ENCODE results near the gene MTHFD2L. TPM values are rescaled to one million over a fixed set of nuclear protein-coding genes. Genes with fewer than 3 reads are reported as not detected.

MTHFD2L gene
- total and polyA plus RNA-seq, 10 of the 15 experiments (the other 5 are each of a cell fraction or from before 2014, with no cell fraction given), result 4.8 to 25.4 (median 14.4) TPM

DNA sequence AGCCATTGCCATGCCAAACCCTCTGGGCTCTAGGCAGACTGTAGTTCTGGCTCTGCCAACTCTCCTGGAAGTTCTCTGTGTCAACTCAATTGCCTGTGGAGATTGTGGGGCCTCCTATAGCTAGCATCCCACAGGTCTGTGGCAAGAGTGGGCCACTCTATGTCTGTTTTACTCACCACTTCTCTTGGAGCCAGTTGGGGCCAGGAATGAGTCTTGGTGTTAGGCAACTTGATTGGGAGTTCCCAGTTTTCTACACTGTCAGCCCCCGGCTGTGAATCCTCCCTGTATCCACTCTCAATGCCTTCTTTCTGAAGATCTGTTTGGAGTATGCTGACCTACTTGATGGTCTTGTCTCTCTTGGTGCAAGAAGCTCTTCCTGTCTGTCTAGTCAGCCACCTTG lies 102.1 kb downstream of the MTHFD2L start:
- intact Hi-C loops (cut with micrococcal nuclease; ENCODE audit: unreplicated experiment) (no loop called here), in situ Hi-C loops (cut with MboI) (no loop called here)
- ChIA-PET POLR2A (no interaction called here), CTCF (interaction anchor here (1.0 to 2.3 kb wide), 2 partner anchors 17 to 31 kb away, joined by 3 to 8 read pairs; no protein-coding TSS in a partner anchor), SMC1A (ENCODE audit: uncharacterized antibody, unreplicated experiment) (no interaction called here), RAD21 (ENCODE audit: unreplicated experiment) (no interaction called here)
- Histone ChIP-seq H4K20me1 (ENCODE audit: control insufficient read depth, insufficient read depth) (no peaks in the 10 kb centered on the region), H3K27me3 (replicated peaks in 1 of 2; ENCODE audit: control insufficient read depth in 2 of 2, insufficient read depth in 2 of 2, low read length in 1 of 2) (no peaks in the 10 kb centered on the region), H3K27ac (ENCODE audit: control insufficient read depth, insufficient read depth) (no peak overlapping the region), H3K9me3 (replicated peaks; ENCODE audit: control insufficient read depth, insufficient read depth, low read length) (no peaks in the 10 kb centered on the region), H3K4me1 (ENCODE audit: control insufficient read depth, insufficient read depth, low read length) (no peaks in the 10 kb centered on the region), H3K4me2 (ENCODE audit: control insufficient read depth, insufficient read depth) (no peak overlapping the region), H2AFZ (ENCODE audit: control insufficient read depth, low read depth, low read length) (no peak overlapping the region), H3K36me3 (ENCODE audit: control insufficient read depth in 2 of 2, insufficient read depth in 2 of 2, low read length in 1 of 2) (no peaks in the 10 kb centered on the region), H3K9ac (ENCODE audit: control insufficient read depth, insufficient read depth, low read length) (no peak overlapping the region), H3K79me2 (ENCODE audit: control insufficient read depth, insufficient read depth, low read length) (no peaks in the 10 kb centered on the region), H3K4me3 (no peak overlapping the region)
- no peak for DNase-seq (ENCODE audit: low read depth, low spot score)
- WGBS (ENCODE audit: insufficient coverage, insufficient replicate concordance, low lambda C conversion rate, missing lambda C conversion rate), result 89% methylated on average over 1 of the region's 1 CpG
- no peak for ATAC-seq
- no peak for FAIRE-seq
- TF ChIP-seq NFXL1 (IDR thresholded peaks at IDR 0.05; ENCODE audit: borderline replicate concordance), result no peak
- TF ChIP-seq, protein P1, sequence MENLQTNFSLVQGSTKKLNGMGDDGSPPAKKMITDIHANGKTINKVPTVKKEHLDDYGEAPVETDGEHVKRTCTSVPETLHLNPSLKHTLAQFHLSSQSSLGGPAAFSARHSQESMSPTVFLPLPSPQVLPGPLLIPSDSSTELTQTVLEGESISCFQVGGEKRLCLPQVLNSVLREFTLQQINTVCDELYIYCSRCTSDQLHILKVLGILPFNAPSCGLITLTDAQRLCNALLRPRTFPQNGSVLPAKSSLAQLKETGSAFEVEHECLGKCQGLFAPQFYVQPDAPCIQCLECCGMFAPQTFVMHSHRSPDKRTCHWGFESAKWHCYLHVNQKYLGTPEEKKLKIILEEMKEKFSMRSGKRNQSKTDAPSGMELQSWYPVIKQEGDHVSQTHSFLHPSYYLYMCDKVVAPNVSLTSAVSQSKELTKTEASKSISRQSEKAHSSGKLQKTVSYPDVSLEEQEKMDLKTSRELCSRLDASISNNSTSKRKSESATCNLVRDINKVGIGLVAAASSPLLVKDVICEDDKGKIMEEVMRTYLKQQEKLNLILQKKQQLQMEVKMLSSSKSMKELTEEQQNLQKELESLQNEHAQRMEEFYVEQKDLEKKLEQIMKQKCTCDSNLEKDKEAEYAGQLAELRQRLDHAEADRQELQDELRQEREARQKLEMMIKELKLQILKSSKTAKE (IDR thresholded peaks at IDR 0.05; ENCODE audit: low read depth, poor library complexity, severe bottlenecking), result no peak
- TF ChIP-seq BMI1 (IDR thresholded peaks at IDR 0.05; ENCODE audit: borderline replicate concordance), result no peak
- no peak for TF ChIP-seq STAT3 (IDR thresholded peaks at IDR 0.05; ENCODE audit: low read depth, low read length)
- TF ChIP-seq CBFB (IDR thresholded peaks at IDR 0.05; ENCODE audit: low read depth), result no peak
- TF ChIP-seq IKZF2 (IDR thresholded peaks at IDR 0.05), result no peak
- no peak for TF ChIP-seq RCOR1 (conservative IDR thresholded peaks at IDR 0.05; ENCODE audit: low read depth, low read length)
- no peak for TF ChIP-seq WRNIP1 (IDR thresholded peaks at IDR 0.05; ENCODE audit: borderline replicate concordance, low read depth, low read length)
- BruUV-seq (replicated peaks), result no TSS peak
